Activated CD8-positive, alpha-beta memory T cell treated with anti-CD3 and anti-CD28 coated beads for 36 hours (primary cell): ENCODE measurements around the gene ASCC1. TPM values are rescaled to one million over a fixed set of nuclear protein-coding genes. Genes with fewer than 3 reads are reported as not detected.

Experiments used
- CTCF ChIA-PET: fragments of 350-600 bp; sonication (Branson Sonifier 250); formaldehyde crosslinking; loops from one replicate; lab custom pipeline; 2021; ENCODE audit warnings: antibody characterized with exemption; lab: Charles Lee
- POLR2A ChIA-PET: fragments of 350-600 bp; sonication (Branson Sonifier 250); formaldehyde crosslinking; loops from one replicate; lab custom pipeline; 2021; ENCODE audit warnings: antibody characterized with exemption; lab: Charles Lee
- total RNA-seq, 2 experiments: library from RNA; stranded (reverse); gene quantifications; one replicate each; pipeline ENCODE4 v1.2.3, GENCODE V29; 2021

Gene ASCC1, protein sequence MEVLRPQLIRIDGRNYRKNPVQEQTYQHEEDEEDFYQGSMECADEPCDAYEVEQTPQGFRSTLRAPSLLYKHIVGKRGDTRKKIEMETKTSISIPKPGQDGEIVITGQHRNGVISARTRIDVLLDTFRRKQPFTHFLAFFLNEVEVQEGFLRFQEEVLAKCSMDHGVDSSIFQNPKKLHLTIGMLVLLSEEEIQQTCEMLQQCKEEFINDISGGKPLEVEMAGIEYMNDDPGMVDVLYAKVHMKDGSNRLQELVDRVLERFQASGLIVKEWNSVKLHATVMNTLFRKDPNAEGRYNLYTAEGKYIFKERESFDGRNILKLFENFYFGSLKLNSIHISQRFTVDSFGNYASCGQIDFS
- total RNA-seq, result 10 to 100 TPM; 43.2 to 44.1 TPM

DNA sequence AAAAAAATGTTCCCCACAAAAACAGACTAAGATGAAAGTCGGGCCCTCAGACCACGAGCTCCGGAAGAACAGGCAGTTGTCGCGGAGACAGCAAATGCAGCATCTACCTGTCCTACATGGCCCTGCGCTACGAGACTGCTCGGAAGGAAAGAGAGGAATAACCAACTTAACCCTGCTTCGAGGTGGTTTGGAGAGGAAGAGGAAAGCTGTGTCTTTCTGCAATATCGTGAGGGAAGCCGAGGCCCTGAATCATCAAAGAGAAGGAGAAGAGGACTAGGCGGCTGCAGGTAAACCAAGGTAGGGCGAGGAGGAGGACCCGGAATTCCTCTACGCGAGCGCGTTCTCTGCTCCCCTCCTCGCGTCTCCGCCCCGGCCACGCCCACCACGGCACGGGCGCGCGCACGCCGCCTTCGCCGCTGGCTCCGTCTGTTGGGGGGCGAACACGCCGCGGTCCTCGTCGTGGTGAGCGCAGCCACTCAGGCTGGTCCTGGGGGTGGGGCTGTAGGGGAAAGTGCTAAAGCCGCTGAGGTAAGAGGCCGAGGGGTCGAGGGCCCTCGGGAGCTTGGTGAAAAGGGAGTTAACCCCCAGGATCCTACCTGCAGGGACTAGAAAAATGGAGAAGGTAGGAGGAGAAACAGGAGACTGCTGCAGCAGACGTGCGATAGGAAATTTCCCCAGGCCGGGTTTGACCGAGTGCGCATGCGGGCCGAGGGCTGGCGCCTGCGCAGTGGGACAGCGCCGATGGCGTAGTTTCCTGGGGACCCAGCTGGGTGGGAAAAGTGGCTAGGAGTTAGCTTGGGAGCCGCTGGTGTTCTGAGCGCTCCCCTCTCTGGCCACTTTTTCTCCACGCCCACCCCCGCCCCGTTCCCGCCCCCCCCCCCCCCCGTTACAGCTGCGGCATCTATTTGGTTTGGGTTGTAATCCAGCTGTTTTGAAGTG lies at the start of gene ASCC1, which contains the start of gene ANAPC16:
TSS of gene ASCC1 (minus strand) at position 666 of the 939 bp plus-strand sequence. CDS start 2,978 bp downstream, outside the sequence.
TSS of gene ANAPC16 (plus strand) at position 402 of the 939 bp plus-strand sequence. CDS start 7,903 bp downstream, outside the sequence.
- ChIA-PET POLR2A (interaction anchor here (0.5 to 4.8 kb wide), 11 partner anchors 9 to 135 kb away, joined by 3 to 30 read pairs (median 3); partner anchors contain the start of gene DDIT4), CTCF (interaction anchor here (0.6 to 3.0 kb wide), 12 partner anchors 8 to 167 kb away, joined by 3 to 7 read pairs (median 3); partner anchors contain the start of genes DDIT4 and SPOCK2)

DNA sequence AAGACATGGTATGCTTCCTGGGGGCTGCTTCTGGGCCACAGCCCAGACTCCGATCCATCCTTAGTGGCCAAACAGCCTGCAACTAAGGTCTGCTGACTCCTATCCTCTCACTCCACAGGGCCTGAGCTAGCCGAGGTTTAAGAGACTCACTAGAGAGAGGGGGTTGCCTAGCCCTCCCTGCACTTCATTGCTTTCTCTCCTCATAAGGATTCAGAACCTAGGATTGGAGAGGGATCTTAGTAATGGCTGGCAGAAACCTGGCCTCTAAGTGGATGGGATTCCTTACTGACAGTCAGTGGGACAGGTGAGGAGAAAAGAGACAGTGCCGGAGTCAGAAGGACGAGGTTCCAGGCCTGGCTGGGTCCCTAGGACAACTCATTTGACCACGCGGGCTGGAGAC lies 49.4 kb upstream of the ASCC1 start:
- POLR2A ChIA-PET, result no interaction called here

GRCh38 chr10:72264536-72264935 lies 48.5 kb upstream of the ASCC1 start:
- POLR2A ChIA-PET, result interaction anchor here (1.4 kb wide), 1 partner anchor 11 kb away, joined by 3 read pairs; no protein-coding TSS in a partner anchor
- CTCF ChIA-PET, result interaction anchor here (0.9 to 3.4 kb wide), 3 partner anchors 10 to 55 kb away, joined by 3 to 19 read pairs (median 4); partner anchors contain the start of gene DDIT4

More for the DNA sequence above, 49.4 kb upstream of the ASCC1 start:
- CTCF ChIA-PET, result interaction anchor here (3.4 kb wide), 1 partner anchor 9 kb away, joined by 19 read pairs; the partner anchor contains the start of gene DDIT4

DNA sequence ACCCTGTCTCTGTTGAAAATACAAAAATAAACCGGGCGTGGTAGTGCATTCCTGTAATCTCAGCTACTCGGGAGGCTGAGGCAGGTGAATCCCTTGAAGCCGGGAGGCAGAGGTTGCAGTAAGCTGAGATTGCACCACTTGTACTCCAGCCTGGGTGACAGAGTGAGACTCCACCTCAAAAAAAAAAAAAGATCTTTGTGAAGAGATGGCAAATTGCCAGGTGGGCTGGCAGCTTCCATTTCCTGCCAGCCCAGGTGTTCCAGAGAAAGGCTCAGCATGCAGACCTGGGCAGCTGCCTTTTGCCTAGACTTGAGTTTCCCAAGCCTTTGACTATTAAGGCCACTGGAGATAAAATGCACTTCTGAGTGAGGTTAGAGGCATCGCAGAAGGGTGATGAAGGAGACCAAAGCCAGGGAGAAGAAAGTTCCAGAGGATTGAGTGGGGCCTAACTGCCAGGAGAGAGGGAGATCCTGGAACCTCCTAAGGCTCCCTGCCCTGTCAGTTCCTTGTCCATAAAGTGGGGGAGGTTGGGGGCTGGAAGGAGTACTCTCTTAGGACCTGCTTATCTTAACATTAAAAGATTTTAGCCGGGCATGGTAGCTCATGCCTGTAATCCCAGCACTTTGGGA lies 47.7 kb upstream of the ASCC1 start:
- ChIA-PET CTCF (interaction anchor here (0.9 to 3.4 kb wide), 3 partner anchors 11 to 55 kb away, joined by 3 to 19 read pairs (median 4); partner anchors contain the start of gene DDIT4), POLR2A (interaction anchor here (0.6 to 1.4 kb wide), 2 partner anchors 11 to 33 kb away, joined by 3 read pairs; no protein-coding TSS in a partner anchor)

- ChIA-PET POLR2A (interaction anchor here (0.6 to 4.9 kb wide), 8 partner anchors 12 to 70 kb away, joined by 3 to 84 read pairs (median 8); partner anchors contain the start of genes ANAPC16, ASCC1 and DDIT4), CTCF (interaction anchor here (1.0 to 3.5 kb wide), 7 partner anchors 13 to 65 kb away, joined by 3 to 33 read pairs (median 6); partner anchors contain the start of gene DDIT4)
Observed at GRCh38 chr10:72261784-72262404, 45.8 kb upstream of the ASCC1 start.

GRCh38 chr10:72260976-72261783 lies 45.1 kb upstream of the ASCC1 start:
- CTCF ChIA-PET, result interaction anchor here (0.7 to 3.5 kb wide), 17 partner anchors 13 to 213 kb away, joined by 3 to 33 read pairs (median 4); partner anchors contain the start of genes ANAPC16, ASCC1 and DDIT4
- POLR2A ChIA-PET, result interaction anchor here (0.6 to 4.9 kb wide), 13 partner anchors 13 to 173 kb away, joined by 3 to 84 read pairs (median 9); partner anchors contain the start of genes ANAPC16, ASCC1 and DDIT4

- CTCF ChIA-PET, result interaction anchor here (0.6 to 3.5 kb wide), 19 partner anchors 12 to 212 kb away, joined by 3 to 33 read pairs (median 4); partner anchors contain the start of genes ANAPC16, ASCC1 and DDIT4
- POLR2A ChIA-PET, result interaction anchor here (0.5 to 4.9 kb wide), 14 partner anchors 13 to 173 kb away, joined by 3 to 84 read pairs (median 7); partner anchors contain the start of genes ANAPC16, ASCC1 and DDIT4
Observed at GRCh38 chr10:72260239-72260975, 44.3 kb upstream of the ASCC1 start.

DNA sequence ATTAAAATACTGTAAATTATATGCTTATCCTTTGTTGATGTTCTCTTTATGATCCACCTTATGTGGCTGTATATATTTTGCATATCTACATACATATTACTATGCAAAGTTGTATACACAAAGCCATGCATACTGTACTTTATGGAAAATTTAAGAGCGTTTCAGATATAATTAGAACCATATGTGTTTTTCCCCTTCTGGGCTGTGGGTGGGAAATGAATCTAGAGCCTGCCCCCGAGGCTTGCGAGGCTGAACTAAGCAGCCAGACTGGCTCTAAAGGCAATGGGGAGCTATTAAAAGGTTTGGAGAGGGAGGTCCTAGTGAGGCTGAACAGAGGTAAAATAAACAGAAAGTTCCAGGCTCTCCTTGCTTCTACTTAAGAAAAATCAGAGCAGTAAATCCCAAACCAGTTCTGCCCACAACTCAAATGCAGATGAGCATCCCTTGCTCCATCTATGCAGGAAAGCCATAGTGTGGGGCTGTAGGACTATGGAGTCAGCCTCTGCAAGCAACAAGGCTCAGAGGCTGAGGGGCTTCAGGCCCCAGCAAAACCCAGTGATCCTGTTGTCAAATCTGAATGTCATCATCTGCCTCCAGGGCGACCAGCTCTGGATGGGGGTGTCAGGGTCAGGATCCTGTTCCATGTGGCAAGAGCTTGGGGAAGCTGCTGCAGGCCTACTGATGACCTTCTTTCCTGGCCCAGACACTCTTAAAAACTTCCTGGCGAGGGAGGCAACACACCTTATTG lies 43.6 kb upstream of the ASCC1 start:
- POLR2A ChIA-PET, result interaction anchor here (0.5 to 4.9 kb wide), 10 partner anchors 12 to 75 kb away, joined by 3 to 84 read pairs (median 9); partner anchors contain the start of genes ASCC1 and DDIT4

GRCh38 chr10:72258617-72259016 lies 42.5 kb upstream of the ASCC1 start:
- CTCF ChIA-PET, result interaction anchor here (0.7 to 3.5 kb wide), 6 partner anchors 10 to 490 kb away, joined by 3 to 33 read pairs (median 3); partner anchors contain the start of gene DDIT4

More for the DNA sequence above, 43.6 kb upstream of the ASCC1 start:
- CTCF ChIA-PET, result interaction anchor here (0.6 to 3.5 kb wide), 8 partner anchors 11 to 190 kb away, joined by 3 to 33 read pairs (median 6); partner anchors contain the start of gene DDIT4

DNA sequence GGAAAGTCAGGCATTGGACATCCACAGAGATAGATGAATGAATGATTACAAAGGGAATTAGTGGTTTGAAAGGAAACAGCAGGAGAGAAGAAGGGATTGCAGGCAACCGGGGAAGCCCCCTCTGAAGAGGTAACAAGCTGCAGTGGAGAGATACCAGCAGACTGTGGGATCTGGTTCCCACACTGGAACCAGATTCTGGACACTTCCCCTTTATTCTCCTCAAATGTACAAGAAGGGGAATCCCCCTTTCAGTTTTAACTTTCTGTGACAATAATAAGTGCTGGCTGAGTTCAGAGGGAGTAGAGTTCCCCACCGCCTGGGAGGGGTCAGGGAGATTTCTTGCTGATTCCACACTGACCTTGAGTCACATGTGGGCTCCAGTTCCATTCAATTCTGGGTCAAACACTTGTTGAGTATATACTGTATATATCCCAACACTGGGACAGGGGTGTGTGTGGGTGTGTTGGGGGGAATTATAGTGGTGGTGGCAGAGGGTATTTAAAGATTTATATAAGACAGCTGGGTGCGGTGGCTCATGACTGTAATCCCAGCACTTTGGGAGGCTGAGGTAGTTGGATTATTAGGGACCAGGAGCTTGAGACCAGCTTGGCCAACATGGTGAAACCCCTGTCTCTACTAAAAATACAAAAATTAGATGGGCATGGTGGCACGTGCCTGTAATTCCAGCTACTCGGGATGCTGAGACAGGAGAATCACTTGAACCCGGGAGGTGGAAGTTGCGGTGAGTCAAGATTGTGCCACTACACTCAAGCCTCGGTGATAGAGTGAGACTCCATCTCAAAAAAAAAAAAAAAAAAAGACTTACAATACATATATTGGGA lies 41.2 kb upstream of the ASCC1 start:
- CTCF ChIA-PET, result no interaction called here
- POLR2A ChIA-PET, result no interaction called here

More at GRCh38 chr10:72258617-72259016, 42.5 kb upstream of the ASCC1 start:
- POLR2A ChIA-PET, result interaction anchor here (0.6 to 4.9 kb wide), 2 partner anchors 15 to 60 kb away, joined by 3 to 84 read pairs; partner anchors contain the start of gene DDIT4

DNA sequence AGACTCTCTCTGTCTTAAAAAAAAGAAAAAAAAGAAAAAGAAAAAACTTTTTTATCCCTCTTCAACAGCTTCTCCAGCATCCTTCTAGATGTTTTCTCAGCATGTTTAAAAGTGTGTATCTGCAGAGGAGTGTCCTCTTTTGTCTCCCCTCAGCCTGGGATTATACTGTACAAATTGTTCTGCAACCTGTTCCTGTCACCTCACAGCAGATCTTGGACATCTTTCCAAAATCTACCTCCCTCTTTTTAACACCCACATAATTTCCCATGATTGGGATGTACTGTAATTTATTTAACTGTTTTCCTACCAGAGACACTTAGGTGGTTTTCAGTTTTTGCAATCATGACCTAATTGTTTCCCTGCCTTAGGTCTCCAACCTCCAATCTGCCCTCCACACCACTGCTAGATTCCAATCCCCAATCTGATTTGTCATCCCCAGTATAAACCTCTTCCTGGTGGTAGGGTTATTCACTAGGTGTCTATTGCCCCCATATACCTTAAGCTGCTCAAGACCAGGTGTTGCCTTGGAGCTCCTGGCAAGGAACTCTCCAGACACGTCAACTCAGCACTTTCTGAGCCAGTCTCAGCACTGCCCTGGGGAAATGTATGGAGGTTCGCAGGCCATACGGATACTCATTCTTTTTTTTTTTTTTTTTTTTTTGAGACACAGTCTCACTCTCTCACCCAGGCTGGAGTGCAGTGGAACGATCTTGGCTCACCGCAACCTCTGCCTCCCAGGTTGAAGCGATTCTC lies 40.1 kb upstream of the ASCC1 start:
- ChIA-PET POLR2A (interaction anchor here (0.6 to 2.8 kb wide), 2 partner anchors 18 to 39 kb away, joined by 4 to 8 read pairs; partner anchors contain the start of gene DDIT4), CTCF (interaction anchor here (0.7 to 1.1 kb wide), 3 partner anchors 29 to 209 kb away, joined by 3 to 4 read pairs (median 4); no protein-coding TSS in a partner anchor)

- POLR2A ChIA-PET, result interaction anchor here (2.8 kb wide), 1 partner anchor 19 kb away, joined by 8 read pairs; the partner anchor contains the start of gene DDIT4
- CTCF ChIA-PET, result interaction anchor here (0.7 to 1.5 kb wide), 4 partner anchors 20 to 208 kb away, joined by 3 to 4 read pairs (median 4); no protein-coding TSS in a partner anchor
Observed at GRCh38 chr10:72254813-72255568, 38.9 kb upstream of the ASCC1 start.
